ENCODE data around the gene PHACTR1. TPM values are rescaled to one million over a fixed set of nuclear protein-coding genes. Genes with fewer than 3 reads are reported as not detected.
"Not testable (repeated sequence)": the region's sequence is repeated elsewhere in the genome, so short reads cannot be mapped to it uniquely, and the experiment has no call there.

Gene PHACTR1
- polyA plus RNA-seq, 3 donors = 1.3 to 3.2 (median 1.6) TPM

GRCh38 chr6:13302291-13302690 is 585.7 kb downstream of the PHACTR1 start:
- H3K27ac ChIP-seq (ENCODE audit: low read depth, low read length) = no peak overlapping the region
- WGBS, 3 donors = 74 to 84% (median 78%) methylated on average over 7 of the region's 7 CpGs

- H3K27ac ChIP-seq (ENCODE audit: low read depth, low read length) = peak overlapping the region; percentile 55
These were observed 586.4 kb downstream of the PHACTR1 start for GRCh38 chr6:13302751-13303667.

GRCh38 chr6:13303668-13304017 is 587.1 kb downstream of the PHACTR1 start:
- peak overlapping the region; percentile 55 for H3K27ac ChIP-seq (ENCODE audit: low read depth, low read length)
- 30 to 56% (median 36%) methylated on average over 7 of the region's 7 CpGs for WGBS, 3 donors

More at GRCh38 chr6:13302751-13303667, 586.4 kb downstream of the PHACTR1 start:
- WGBS, 3 donors = 50 to 71% (median 53%) methylated on average over 17 of the region's 17 CpGs

GRCh38 chr6:13304101-13304500 is 587.5 kb downstream of the PHACTR1 start:
- H3K27ac ChIP-seq (ENCODE audit: low read depth, low read length) = no peak overlapping the region
- WGBS, 3 donors = 79 to 85% (median 83%) methylated on average over 6 of the region's 6 CpGs

GRCh38 chr6:13304580-13305260 is 588.2 kb downstream of the PHACTR1 start:
- WGBS, 3 donors = 92 to 95% (median 94%) methylated on average over 11 of the region's 11 CpGs

GRCh38 chr6:13305288-13305687 is 588.7 kb downstream of the PHACTR1 start:
- 81 to 97% (median 86%) methylated on average over 4 of the region's 4 CpGs for WGBS, 3 donors

More at GRCh38 chr6:13304580-13305260, 588.2 kb downstream of the PHACTR1 start:
- no peak overlapping the region for H3K27ac ChIP-seq (ENCODE audit: low read depth, low read length)

GRCh38 chr6:13305791-13306190 is 589.2 kb downstream of the PHACTR1 start:
- WGBS, 3 donors = 90 to 98% (median 93%) methylated on average over 1 of the region's 1 CpG
- H3K27ac ChIP-seq (ENCODE audit: low read depth, low read length) = no peak overlapping the region

More at GRCh38 chr6:13305288-13305687, 588.7 kb downstream of the PHACTR1 start:
- no peak overlapping the region for H3K27ac ChIP-seq (ENCODE audit: low read depth, low read length)

GRCh38 chr6:13307508-13307995 is 591.0 kb downstream of the PHACTR1 start:
- H3K27ac ChIP-seq (ENCODE audit: low read depth, low read length) = no peak overlapping the region
- WGBS, 3 donors = 73 to 84% (median 77%) methylated on average over 7 of the region's 7 CpGs

- WGBS, 3 donors = 73 to 94% (median 94%) methylated on average over 1 of the region's 1 CpG
- H3K27ac ChIP-seq (ENCODE audit: low read depth, low read length) = no peak overlapping the region
These were observed 591.8 kb downstream of the PHACTR1 start for GRCh38 chr6:13308332-13308731.

GRCh38 chr6:13311155-13311554 is 594.6 kb downstream of the PHACTR1 start:
- H3K27ac ChIP-seq (ENCODE audit: low read depth, low read length) = no peak overlapping the region
- WGBS, 3 donors = 0 to 84% (median 40%) methylated on average over 1 of the region's 1 CpG

GRCh38 chr6:13314806-13315205 is 598.2 kb downstream of the PHACTR1 start:
- H3K27ac ChIP-seq (ENCODE audit: low read depth, low read length) = no peak overlapping the region

- WGBS, 3 donors = 96 to 97% (median 96%) methylated on average over 5 of the region's 5 CpGs
- H3K27ac ChIP-seq (ENCODE audit: low read depth, low read length) = no peak overlapping the region
These were observed 599.3 kb downstream of the PHACTR1 start for GRCh38 chr6:13315896-13316295.

GRCh38 chr6:13318821-13319220 is 602.3 kb downstream of the PHACTR1 start:
- 91 to 94% (median 92%) methylated on average over 2 of the region's 2 CpGs for WGBS, 3 donors

GRCh38 chr6:13319891-13320564 is 603.5 kb downstream of the PHACTR1 start:
- 93 to 96% (median 95%) methylated on average over 5 of the region's 5 CpGs for WGBS, 3 donors
- no peak overlapping the region for H3K27ac ChIP-seq (ENCODE audit: low read depth, low read length)

More at GRCh38 chr6:13318821-13319220, 602.3 kb downstream of the PHACTR1 start:
- no peak overlapping the region for H3K27ac ChIP-seq (ENCODE audit: low read depth, low read length)

- WGBS, 3 donors = 64 to 94% (median 93%) methylated on average over 3 of the region's 3 CpGs
These were observed 609.5 kb downstream of the PHACTR1 start for GRCh38 chr6:13326031-13326586.

GRCh38 chr6:13327691-13328075 is 611.1 kb downstream of the PHACTR1 start:
- no peak overlapping the region for H3K27ac ChIP-seq (ENCODE audit: low read depth, low read length)
- 0 to 1% (median 0%) methylated on average over 10 of the region's 10 CpGs for WGBS, 3 donors

More at GRCh38 chr6:13326031-13326586, 609.5 kb downstream of the PHACTR1 start:
- not testable (repeated sequence) for H3K27ac ChIP-seq (ENCODE audit: low read depth, low read length)

- 0 to 1% (median 1%) methylated on average over 56 to 63 of the region's 63 CpGs for WGBS, 3 donors
- H3K27ac ChIP-seq (ENCODE audit: low read depth, low read length) = peak within 1 kb of the TSS; percentile 71
These were observed 611.7 kb downstream of the PHACTR1 start, which contains the start of gene TBC1D7 for GRCh38 chr6:13328076-13328874. TBC1D7 (minus strand) TSS chr6:13328537; CDS start chr6:13326898, 1,639 bp downstream.

GRCh38 chr6:13328875-13329183 is 612.3 kb downstream of the PHACTR1 start:
- 2 to 5% (median 2%) methylated on average over 2 of the region's 2 CpGs for WGBS, 3 donors
- peak overlapping the region; percentile 38 for H3K27ac ChIP-seq (ENCODE audit: low read depth, low read length)

All from adipose tissue (tissue), 3 donors.